HG03066 (cell line): Measurements from ENCODE around the gene IRGM.

Experiments used
- ATAC-seq: cut with Tn5 transposase; IDR thresholded peaks from one replicate; pipeline ENCODE4 v1.9.1; 2021; ENCODE audit warnings: low read depth; ENCODE audit not compliant: unreplicated experiment

Gene IRGM

GRCh38 chr5:150895431-150896428 lies 49.4 kb downstream of the IRGM start:
- no peak for ATAC-seq
